GM19395 (cell line): ENCODE data around the gene SEC16A.
"Not testable (repeated sequence)": the region's sequence is repeated elsewhere in the genome, so short reads cannot be mapped to it uniquely, and the experiment has no call there.

Experiments used
- ATAC-seq: cut with Tn5 transposase; IDR thresholded peaks from one replicate; pipeline ENCODE4 v1.9.1; 2021; ENCODE audit warnings: mild to moderate bottlenecking, moderate library complexity; ENCODE audit not compliant: unreplicated experiment

The SEC16A gene

GRCh38 chr9:136424750-136425362 lies 58.0 kb downstream of the SEC16A start:
- no peak for ATAC-seq

- no peak for ATAC-seq
Measured at GRCh38 chr9:136423432-136424146, 59.3 kb downstream of the SEC16A start.

DNA sequence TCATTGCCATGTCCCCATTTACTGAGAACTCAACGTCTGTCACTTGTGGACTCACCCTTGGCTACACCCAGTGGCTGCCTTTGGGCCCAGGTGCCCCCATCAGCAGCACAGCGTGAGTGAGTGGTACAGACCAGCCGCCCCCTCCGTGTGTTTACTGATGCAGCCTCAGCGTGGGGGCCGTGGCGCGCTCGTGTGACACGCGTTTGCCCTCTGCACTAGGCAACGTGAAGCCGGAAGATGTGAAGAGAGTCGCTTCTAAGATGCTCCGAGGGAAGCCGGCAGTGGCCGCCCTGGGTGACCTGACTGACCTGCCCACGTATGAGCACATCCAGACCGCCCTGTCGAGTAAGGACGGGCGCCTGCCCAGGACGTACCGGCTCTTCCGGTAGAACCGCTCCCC lies 60.0 kb downstream of the SEC16A start:
- ATAC-seq, result no peak

DNA sequence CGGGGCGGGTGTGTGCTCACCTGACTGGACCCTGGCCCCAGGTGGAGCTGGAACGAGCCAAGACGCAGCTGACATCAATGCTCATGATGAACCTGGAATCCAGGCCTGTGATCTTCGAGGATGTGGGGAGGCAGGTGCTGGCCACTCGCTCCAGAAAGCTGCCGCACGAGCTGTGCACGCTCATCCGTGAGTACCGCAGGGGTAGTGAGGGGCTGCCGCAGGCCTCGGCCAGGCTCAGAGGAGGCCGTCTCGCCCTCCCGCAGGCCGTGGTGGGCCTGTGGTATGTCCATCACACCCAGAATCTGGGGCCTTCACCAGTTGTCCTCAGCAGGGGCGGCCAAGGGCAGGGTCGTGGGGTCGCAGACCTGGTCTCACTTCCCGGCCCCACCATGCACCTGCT lies 61.0 kb downstream of the SEC16A start:
- ATAC-seq, result no peak

- ATAC-seq, result no peak
Measured at GRCh38 chr9:136419092-136419420, 63.8 kb downstream of the SEC16A start.

DNA sequence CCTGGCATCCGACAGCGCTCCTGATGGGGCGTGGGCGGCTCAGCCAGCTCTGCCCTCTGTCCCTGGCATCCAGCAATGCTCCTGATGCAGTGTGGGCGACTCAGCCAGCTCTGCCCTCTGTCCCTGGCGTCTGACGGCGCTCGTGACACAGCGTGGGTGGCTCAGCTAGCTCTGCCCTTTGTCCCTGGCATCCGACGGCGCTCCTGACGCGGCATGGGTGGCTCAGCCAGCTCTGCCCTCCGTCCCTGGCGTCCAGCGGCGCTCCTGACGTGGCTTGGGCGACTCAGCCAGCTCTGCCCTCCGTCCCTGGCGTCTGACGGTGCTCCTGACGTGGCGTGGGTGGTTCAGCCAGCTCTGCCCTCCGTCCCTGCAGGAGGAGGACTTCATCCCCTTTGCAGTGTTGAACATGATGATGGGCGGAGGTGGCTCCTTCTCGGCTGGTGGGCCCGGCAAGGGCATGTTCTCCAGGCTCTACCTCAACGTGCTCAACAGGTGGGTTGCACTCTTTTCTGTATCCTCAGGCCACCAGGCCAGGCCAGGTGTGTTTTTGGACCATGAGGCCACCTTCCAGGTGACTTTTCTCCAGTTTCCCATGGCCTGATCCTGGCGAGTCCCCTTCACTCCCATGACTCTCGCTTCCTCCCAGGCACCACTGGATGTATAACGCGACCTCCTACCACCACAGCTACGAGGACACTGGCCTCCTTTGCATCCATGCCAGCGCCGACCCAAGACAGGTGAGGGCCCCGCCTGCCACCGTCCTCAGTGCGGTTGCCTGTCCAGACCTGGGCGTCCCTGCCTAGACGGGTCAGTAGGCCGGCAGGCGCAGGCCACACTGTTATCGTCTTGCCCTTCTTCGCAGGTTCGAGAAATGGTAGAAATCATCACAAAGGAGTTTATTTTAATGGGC lies 64.4 kb downstream of the SEC16A start:
- no peak for ATAC-seq

DNA sequence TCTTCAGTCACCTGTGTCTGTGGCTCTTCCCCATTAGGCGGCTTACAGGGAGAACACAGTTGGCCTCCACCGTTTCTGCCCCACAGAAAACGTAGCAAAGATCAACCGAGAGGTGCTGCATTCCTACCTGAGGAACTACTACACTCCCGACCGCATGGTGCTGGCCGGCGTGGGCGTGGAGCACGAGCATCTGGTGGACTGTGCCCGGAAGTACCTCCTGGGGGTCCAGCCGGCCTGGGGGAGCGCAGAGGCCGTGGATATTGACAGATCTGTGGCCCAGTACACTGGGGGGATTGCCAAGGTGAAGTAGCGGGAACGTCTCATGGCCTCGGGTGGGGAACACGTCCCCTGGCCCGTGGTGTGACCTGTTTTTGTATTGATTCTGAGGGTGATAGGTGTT lies 65.9 kb downstream of the SEC16A start:
- no peak for ATAC-seq

DNA sequence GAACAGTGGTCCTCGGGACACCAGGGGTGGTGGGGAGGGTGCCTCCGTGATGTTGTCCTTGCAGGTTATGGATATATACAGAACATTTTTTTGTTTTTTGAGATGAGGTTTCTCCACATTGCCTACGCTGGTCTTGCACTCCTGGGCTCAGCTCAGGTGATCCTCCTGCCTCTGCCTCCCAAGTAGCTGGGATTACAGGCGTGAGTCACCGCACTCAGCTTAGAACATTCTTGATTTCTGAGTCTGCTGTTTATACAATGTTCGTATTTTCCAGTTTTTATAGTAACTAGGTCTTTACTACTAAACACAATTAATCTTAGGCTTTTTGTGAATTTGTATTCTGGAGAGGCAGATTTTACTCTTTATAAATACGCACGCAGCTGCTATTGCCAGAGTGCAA lies 66.4 kb downstream of the SEC16A start:
- ATAC-seq, result no peak

GRCh38 chr9:136412962-136413361 lies 69.9 kb downstream of the SEC16A start:
- no peak for ATAC-seq

GRCh38 chr9:136411378-136411777 lies 71.5 kb downstream of the SEC16A start:
- ATAC-seq, result no peak

GRCh38 chr9:136410500-136411287 lies 72.1 kb downstream of the SEC16A start, which contains the start of the genes ENTR1 and PMPCA:
Gene ENTR1, minus strand, starts transcription at chr9:136410614. Its CDS starts 217 bp downstream, at chr9:136410397.
Gene PMPCA, plus strand, starts transcription at chr9:136410658. Its CDS starts 11 bp downstream, at chr9:136410669.
- ATAC-seq, result peak; percentile 68

DNA sequence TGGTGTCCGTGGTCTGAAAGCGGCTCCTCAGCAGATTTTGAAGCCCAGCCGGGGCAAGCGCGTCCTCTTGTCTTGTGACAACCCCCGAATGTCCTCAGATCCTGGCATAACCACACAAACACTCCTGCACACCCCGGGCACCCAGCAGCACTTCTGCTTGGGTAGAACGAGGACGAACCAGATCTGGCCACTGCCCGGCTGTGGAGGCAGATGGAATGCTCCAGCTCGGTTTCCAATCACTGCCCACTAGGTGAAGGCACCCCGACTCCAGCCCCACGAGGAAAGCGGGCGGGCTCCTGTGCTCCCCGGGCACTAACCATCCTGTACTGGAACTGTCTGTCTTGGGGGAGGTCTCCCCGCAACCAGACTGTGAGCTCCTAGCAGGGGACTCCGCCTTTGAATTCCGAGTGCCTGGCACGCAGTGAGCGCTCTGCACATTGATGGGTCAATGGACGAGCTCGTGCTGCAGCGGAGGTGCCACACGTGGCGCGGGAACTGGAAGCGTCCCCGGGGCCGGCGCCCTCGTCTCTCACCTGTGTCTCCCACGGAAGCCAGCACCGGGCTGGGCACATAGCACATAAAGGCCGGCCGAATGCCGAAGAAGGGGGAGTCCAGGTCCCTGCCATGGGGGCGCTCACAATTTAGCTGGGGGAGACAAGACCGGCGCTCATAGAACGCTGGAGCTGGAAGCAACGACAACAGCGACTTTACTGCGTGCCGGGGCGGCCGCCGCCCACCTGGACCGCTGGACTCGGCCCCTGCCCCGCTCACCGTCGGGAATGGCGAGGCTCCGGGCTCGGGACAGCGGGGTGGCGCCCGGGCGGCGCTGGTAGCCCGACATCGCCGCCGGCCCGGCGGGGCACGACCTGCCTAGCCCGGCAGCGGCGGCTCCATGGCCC lies 73.0 kb downstream of the SEC16A start:
- ATAC-seq, result peak; percentile 34

- ATAC-seq, result no peak
Measured at GRCh38 chr9:136407911-136408310, 74.9 kb downstream of the SEC16A start.

DNA sequence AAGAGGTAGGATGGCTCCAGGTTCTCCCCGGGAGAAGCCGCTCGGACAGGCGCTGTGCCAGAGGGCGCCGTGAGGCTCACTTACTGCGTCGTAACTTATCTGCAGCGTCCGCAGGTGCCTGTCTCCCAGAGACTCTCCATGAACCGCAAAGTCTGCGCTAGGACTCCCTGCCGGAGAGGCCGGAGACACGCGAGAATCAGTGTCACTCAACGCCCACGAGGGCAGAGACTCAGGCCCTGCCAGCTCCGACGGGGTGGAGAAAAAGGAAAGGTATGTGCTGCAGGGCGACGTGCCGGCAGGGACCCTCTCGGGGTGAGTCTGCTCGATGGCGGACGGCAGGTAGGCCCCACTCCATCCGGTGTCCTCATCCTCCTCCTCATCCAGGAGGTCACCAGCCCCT lies 75.8 kb downstream of the SEC16A start:
- not testable (repeated sequence) for ATAC-seq

DNA sequence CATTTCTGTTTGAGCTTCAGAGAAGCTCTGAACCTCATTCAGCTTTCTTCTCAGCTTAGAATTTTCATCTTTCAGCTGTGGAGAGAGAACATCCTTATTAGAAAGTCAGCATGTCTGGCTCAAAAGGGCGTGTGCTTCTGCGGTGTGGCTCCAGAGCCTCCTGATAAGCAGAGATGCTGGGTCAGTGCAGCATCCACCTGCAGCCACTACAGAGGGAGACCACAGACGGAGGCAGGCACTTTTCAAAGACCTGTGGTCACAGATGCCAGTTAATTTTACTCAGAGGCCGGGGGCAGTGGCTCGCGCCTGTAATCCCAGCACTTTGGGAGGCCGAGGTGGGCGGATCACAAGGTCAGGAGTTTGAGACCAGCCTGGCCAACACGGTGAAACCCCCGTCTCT lies 76.9 kb downstream of the SEC16A start:
- not testable (repeated sequence) for ATAC-seq

DNA sequence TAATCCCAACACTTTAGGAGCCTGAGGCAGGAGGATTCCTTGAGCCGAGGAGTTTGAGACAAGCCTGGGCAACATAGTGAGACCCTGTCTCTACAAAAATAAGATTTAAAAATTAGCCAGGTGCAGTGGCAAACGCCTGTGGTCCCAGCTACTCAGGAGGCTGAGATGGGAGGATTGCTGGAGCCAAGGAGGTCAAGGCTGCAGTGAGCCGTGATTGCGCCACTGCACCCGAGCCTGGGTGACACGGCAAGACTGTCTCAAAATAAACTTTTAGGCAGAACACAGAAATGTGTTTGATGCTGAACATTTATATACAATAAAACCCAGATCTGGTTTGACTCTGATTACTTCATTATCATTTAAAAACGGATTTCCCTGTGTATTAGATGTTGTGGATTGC lies 77.4 kb downstream of the SEC16A start:
- ATAC-seq, result no peak

GRCh38 chr9:136404801-136405136 lies 78.1 kb downstream of the SEC16A start:
- ATAC-seq, result no peak

GRCh38 chr9:136403915-136404800 lies 78.7 kb downstream of the SEC16A start:
- no peak for ATAC-seq

DNA sequence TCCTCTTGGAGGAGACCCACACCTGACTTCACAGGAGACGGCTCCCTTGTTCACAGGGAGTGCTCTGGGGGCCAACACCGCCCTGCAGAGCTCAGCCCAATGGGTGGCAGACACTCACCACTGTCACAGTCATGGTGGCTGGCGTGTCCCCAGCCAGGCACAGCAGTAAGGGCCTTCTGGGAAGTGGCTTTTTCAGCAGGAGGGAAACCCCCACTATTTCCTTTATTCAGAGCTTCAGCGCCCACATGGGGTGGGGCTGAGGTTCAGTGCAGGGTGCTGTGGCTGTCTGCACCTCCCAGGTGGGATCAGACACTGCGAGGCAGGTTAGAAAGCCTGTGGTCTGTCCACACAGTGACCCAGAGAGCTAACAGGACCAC lies 79.3 kb downstream of the SEC16A start:
- peak; percentile 44 for ATAC-seq
